Astrocyte of the cerebellum (primary cell): ENCODE data around the gene ZNF316.

Experiments used
- DNase-seq: peaks from one replicate; pipeline ENCODE4 v3.0.0-alpha.2; 2011; ENCODE audit warnings: low read depth
- H3K4me3 ChIP-seq: 2 replicates; pipeline ENCODE4 v1.5.1; 2011; ENCODE audit warnings: mild to moderate bottlenecking, low read depth, low read length, moderate library complexity
- CTCF ChIP-seq: IDR thresholded peaks from 2 replicates; pipeline ENCODE4 v1.5.1; 2012; ENCODE audit warnings: low read length, low read depth, moderate library complexity, mild to moderate bottlenecking; ENCODE audit errors: missing control alignments
- in situ Hi-C: cut with HindIII; loops from 2 replicates; pipeline ENCODE4 v1.10.0; 2017; ENCODE audit warnings: low sequenced_read_pairs

Gene ZNF316

GRCh38 chr7:6680146-6680545 is 43.0 kb downstream of the ZNF316 start:
- DNase-seq = no peak
- TF ChIP-seq CTCF = no peak
- in situ Hi-C loops = no loop called here
- no peak overlapping the region for H3K4me3 ChIP-seq

GRCh38 chr7:6691103-6691502 is 54.0 kb downstream of the ZNF316 start:
- DNase-seq = no peak
- in situ Hi-C loops = no loop called here
- H3K4me3 ChIP-seq = no peak overlapping the region
- no peak for TF ChIP-seq CTCF

GRCh38 chr7:6691609-6692106 is 54.5 kb downstream of the ZNF316 start:
- DNase-seq = no peak
- in situ Hi-C loops = no loop called here
- H3K4me3 ChIP-seq = no peak overlapping the region
- TF ChIP-seq CTCF = no peak

DNA sequence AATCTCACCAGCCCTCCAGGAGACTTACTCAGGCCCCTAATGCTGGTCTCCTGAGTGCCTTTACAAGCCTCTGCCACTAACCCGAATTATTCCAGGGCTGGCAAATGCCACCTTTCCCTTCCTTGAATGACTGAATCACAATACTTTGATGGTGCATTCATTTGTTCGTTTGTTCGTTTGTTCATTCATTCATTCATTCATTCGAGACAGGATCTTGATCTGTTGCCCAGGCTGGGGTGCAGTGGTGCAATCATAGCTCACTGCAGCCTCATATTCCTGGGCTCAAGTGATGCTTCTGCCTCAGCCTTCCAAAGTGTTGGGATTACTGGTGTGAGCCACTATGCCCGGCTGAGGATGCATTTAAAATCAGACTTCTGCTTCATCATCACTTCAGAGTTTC is 63.7 kb downstream of the ZNF316 start:
- no peak for DNase-seq
- TF ChIP-seq CTCF = no peak
- H3K4me3 ChIP-seq = no peak overlapping the region
- in situ Hi-C loops = no loop called here

DNA sequence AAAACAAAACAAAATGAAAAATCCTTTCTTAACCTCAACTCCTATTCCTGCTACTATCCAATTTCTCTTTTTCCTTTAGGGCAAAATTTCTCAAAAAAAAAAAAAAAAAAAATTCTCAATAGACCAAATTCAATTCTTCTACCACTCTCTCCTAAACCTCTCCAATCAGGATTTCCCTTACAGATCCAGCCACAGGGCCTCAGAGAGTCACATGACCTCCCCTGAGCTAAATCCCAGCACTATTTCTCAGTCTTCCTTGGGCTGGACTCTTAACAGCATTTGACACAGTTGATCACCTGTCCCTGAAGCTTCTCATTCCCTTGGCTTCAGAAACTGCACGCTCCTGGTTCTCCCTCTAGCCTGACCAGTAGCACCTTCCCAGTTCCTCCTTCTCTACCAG is 64.7 kb downstream of the ZNF316 start:
- no peak for DNase-seq
- TF ChIP-seq CTCF = no peak
- in situ Hi-C loops = no loop called here
- H3K4me3 ChIP-seq = no peak overlapping the region
